DMS53 (cell line): ENCODE measurements around the gene ENTPD8.
A peak's percentile ranks its signal among the peaks of the same experiment; 100 is the strongest.

Experiments used
- DNase-seq: peaks from one replicate; lab custom pipeline; 2025; lab: John Stamatoyannopoulos, UW

Gene ENTPD8

GRCh38 chr9:137447722-137448601 is 6.8 kb upstream of the ENTPD8 start:
- no peak for DNase-seq

DNA sequence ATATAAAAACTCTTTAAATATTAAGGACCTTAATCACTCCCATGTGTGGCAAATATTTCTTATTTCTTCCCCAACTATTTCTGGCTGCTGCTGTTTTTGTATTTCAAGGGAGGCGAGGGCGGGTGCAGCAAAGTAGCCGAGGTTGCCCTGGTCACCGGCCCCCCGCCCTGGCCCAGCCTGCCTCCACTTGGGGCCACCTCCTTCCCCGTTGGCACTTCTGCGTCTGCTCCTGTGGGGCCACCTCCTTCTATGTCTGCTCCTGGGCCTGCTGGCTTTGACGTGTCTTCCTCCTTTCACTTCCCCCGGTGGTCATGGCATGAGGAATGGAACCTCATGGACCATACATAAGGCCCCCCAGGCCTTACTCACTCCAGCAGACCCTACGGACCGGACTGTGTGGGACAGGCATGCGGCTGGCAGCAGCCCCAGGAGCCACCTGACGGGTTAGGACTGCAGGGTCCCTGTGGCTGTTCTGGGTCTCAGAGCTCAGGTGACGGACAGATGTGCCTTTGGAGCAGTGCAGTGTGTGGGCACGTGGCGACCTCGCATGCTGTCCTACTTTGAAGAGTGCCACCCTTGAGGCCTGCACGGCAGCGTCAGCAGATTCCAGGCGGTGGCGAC is 5.8 kb upstream of the ENTPD8 start:
- no peak for DNase-seq

DNA sequence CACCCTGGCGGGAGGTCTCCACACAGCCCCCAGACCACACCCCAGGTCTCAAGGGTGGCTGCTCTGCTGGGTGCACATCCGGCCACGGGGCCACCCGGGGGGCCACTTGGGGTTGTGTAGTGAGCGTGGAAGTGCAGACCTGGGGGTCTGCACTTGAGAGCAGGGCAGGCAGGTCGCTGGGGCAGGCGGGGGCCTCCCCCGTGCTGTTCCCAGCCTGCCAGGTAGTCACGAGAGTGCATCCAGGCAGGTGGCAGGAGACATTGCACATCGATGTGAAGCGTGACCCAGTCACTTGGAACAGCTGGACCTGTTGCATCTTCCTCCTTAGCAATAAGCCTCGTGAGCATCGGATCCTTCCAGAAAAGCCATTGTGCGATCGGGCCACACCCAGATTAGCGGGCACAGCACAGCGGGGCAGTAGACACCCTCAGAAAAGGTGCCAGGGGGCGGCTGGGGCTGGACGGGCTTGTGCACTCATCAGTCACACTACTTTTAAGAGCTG is 4.8 kb upstream of the ENTPD8 start:
- peak; percentile 86 for DNase-seq

DNA sequence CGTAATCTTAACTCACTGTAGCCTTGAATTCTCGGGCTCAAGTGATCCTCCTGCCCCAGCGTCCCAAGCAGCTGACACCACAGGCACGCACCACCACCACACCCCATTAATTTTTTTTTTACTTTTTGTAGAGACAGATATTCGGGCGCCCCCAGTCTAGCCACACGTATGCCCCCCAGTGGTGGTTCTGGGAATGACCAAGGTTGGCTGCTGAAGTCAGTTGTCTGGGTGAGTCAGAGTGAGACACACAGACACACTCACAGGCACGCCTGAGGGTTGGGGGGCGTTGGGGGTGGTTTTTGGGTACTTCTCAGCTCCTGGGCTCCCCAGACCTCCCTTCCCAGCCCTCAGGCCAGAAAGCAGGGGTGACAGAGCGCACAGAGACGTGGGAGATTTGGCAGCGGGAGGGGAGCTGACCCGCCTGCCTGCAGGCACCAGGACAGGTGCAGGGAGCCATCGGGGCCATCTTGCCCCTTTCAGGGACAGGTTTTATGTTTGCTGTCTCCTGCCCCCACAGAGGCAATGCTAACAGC is 4.2 kb upstream of the ENTPD8 start:
- peak; percentile 87 for DNase-seq

DNA sequence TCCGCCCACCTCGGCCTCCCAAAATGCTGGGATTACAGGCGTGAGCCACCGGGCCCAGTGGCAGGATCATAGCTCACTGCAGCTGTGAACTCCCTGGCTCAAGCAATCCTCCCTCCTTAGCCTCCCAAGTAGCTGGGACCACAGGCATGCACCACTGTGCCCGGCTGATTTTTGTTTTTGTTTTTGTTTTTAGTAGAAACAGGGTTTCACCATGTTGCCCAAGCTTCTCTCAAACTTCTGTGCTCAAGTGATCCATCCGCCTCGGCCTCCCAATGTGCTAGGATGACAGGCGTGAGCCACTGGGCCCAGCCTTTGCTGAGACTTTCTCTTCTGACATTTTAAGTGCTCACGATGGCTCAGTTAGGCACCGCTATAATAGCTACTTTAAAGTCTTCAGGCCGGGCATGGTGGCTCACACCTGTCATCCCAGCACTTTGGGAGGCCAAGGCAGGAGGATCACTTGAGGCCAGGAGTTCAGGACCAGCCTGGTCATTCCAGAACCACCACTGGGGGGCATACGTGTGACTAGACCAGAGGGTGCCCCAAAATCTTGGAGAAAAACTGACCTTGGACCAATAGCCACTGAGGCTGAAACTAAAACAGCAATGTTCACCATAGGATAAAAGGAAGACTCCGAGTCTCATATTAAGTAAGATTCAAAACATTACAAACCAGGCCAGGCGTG is 3.1 kb upstream of the ENTPD8 start:
- DNase-seq = no peak

DNA sequence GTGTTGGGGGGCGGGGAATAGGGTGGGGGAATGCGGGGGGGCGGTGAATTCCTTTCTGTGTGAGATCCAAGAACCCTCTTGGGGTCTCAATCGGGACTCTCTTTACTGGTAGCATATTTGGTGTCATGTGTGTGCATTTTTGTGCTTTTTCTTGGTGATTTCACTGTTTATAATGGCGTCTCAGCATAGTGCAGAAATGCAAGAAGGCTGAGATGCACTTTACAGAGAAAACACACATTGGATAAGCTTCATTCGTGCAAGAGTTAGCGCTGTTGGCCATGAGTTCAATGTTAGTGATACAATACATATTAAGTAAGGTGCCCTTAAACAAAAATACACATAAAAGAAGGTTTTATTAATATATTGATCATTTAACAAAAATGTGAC is 771 bp upstream of the ENTPD8 start:
- no peak for DNase-seq

- peak; percentile 41 for DNase-seq
Observed at GRCh38 chr9:137439158-137439714, 1.9 kb downstream of the ENTPD8 start.

GRCh38 chr9:137438591-137439157 is 2.5 kb downstream of the ENTPD8 start:
- DNase-seq = no peak

- DNase-seq = no peak
Observed at GRCh38 chr9:137437691-137438590, 3.2 kb downstream of the ENTPD8 start.

DNA sequence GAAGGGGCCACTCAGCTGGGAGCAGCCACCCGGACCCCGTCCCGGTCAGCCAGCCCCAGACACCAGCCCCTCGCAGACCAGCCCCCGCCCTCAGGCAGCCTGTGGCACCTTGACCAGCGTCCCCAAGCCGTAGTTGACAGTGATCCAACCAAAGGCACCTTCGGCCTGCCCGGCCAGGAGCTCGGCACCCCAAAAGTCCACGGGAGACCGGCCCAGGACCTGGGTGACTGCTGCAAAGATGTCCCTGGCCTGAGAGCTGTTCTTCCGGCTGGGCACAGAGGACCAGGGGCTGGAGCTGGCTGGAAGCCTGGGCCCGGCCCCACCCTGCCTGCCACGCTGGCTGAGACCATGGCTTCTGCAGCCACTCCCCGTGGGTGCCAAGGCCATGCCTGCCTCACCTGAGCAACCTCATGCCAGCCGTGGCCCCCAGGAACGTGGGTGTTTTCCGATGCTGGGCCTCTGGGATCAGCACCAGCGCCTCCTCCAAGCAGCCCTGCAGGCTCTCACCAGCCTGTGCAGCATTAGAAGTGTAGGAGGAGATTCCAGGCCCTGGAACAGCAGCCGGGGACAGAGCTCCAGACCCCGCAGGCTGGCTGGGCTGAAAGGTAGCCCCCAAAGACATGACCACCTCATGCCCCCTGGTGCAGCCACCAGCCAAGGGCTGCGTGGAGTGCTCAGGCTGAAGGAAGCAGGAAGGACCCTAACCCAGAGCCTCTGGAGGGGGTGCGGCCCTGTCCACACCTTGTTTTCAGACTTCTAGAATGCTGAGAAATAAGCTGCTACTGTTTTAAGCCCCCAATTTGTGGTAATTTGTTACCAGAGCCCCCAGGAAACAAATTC is 4.2 kb downstream of the ENTPD8 start:
- no peak for DNase-seq

- peak; percentile 94 for DNase-seq
Observed at GRCh38 chr9:137435980-137436760, 5.0 kb downstream of the ENTPD8 start.

DNA sequence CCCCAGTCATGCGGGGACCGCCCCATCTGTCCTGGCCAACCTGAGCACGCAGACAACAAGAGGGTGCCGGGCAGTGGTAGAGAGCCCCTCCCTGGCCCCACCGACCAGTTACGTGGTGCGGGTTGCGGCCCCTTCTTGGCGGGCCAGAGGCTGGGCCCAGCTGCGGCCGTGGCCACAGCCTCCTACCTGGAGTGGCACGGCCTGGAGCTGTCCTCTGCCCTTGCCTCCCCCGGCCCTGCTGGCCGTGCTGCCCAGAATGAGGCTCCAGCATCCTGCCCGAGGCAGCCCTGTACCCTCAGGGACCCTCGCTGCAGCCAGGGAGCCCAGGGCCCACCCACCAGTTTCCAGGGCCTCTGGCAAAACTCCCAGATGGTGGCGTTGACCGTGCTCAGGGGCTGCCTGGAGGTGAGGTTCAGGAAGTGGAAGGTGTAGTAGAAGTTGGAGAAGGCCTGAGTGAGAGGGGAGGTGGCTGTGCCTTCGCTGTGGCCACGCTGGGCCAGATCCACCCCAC is 5.7 kb downstream of the ENTPD8 start:
- DNase-seq = no peak

DNA sequence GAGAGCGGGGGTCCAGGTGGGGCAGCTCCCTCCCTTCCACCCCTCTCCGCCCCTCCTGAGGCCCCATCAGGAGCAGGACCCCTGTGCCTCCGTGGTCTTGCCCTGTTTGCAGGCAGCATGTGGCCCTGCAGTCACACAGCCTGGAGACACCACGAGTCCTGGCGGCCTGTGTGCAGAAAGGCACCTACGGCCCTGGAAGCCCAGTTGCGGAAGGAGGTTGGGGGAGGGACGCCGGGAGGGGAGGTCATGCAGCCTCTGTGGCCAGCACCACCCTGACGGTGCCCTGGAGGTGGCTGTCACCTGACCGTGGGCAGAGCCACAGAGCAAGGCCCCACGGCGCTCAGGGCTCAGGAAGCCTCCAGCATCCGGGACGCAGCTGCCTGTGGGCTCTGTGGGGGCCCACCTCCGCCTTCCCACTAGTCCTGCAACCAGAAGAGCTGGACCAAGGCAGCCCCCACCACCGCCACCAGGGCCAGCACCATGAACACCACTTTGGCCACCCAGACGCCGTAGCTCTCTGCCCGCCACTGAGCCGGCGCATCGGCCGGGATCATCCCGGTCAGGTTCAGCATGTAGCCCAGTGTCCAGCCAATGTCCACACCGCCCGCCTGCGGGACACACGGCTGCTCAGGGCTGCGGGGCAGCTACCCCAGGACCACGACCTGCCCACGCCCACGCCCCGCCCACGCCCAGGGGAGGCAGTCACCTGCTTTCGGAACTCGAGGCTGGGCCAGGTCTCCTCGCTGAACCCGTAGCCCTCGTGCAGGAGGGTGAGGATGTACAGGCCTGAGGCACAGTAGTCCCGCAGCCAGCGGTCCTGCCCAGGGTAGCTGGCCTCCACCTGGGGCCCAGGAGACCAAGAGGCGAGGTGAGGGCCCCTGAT is 6.4 kb downstream of the ENTPD8 start:
- no peak for DNase-seq

DNA sequence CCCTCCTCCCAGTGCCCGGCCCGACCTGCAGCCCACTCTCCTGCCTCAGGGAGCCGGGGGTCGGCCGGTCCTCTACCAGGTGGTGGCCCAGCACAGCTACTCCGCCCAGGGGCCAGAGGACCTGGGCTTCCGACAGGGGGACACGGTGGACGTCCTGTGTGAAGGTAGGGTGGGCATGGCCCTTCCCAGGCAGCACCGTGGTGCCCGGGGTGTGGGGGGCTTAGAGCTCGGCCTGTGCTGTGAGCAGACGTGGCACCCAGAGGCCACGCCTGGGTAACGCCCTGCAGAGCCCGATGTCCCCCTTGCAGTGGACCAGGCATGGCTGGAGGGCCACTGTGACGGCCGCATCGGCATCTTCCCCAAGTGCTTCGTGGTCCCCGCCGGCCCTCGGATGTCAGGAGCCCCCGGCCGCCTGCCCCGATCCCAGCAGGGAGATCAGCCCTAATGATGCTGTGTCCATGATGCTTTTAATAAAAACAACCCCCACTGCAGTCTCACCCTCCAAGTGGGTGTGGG is 7.2 kb downstream of the ENTPD8 start:
- DNase-seq = no peak

- DNase-seq = no peak
Observed at GRCh38 chr9:137433349-137433915, 7.7 kb downstream of the ENTPD8 start.

DNA sequence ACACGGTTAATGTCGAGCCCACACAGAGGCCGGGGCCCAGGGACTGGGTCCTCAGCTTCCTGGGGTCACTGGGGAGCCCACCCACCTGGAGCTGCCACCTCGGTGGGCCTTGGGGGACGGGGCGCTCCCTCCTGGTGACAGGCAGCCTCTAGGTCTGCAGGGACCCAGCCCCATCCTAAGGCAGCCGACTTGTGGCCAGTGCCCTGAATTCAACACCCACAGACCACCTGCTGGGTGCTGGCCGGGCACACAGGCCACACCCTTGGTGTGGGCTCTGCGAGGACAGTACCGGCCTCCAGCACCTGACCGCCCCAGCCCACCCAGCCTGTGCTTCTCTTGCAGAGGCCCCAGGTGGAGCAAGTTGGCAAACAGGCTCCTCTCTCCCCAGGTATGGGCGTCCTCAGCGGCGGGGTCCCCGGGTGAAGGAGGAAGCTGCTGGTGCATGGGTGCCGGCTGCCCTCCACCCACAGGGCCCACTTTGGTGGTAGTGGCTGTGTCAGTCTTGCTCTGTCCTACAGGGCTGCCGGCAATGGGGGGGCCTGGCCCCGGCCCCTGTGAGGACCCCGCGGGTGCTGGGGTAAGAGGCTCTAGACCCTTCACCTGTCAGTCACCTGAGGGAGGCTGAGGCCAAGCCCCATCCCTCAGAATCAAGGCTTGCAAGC is 8.3 kb downstream of the ENTPD8 start:
- no peak for DNase-seq
